IMR-90 (cell line): ENCODE results near the gene ARHGAP18. TPM values are rescaled to one million over a fixed set of nuclear protein-coding genes. Genes with fewer than 3 reads are reported as not detected.

Experiments
- ATAC-seq: fragments of 200-7000 bp; cut with Tn5 transposase; 2 replicates; pipeline ENCODE4 v1.9.1; 2020; ENCODE audit warnings: low read depth, mild to moderate bottlenecking, moderate library complexity
- BruUV-seq: library from RNA; stranded (reverse); fragments of 400-500 nt; replicated peaks from 2 replicates; lab custom pipeline; 2021; lab: Mats Ljungman, UMichigan
- CTCF ChIA-PET: fragments of 300-600 bp; formaldehyde crosslinking; extraction: SDS; loops from one replicate; lab custom pipeline; 2021; ENCODE audit warnings: antibody characterized with exemption; lab: Yijun Ruan, JAX
- POLR2A ChIA-PET: fragments of 300-600 bp; sonication (Branson Sonifier 250); formaldehyde crosslinking; loops from one replicate; lab custom pipeline; 2022; ENCODE audit warnings: antibody characterized with exemption; ENCODE audit not compliant: unreplicated experiment; lab: Charles Lee
- DNase-seq: peaks from one replicate; pipeline ENCODE4 v3.0.0; 2013
- H2AFZ ChIP-seq: replicated peaks from 2 replicates; pipeline ENCODE3; 2013; ENCODE audit warnings: low read length, mild to moderate bottlenecking; ENCODE audit not compliant: poor library complexity
- H2AK5ac ChIP-seq: 2 replicates; pipeline ENCODE4 v1.6.1; 2013; ENCODE audit warnings: low read depth, low read length, inconsistent platforms
- H2AK9ac ChIP-seq: replicated peaks from 2 replicates; pipeline ENCODE3; 2013; ENCODE audit warnings: mild to moderate bottlenecking, low read depth, low read length, moderate library complexity; ENCODE audit not compliant: poor library complexity
- H2BK120ac ChIP-seq: 2 replicates; pipeline ENCODE4 v1.6.1; 2013; ENCODE audit warnings: low read depth, low read length, inconsistent platforms
- H2BK15ac ChIP-seq: 3 replicates; pipeline ENCODE4 v1.6.1; 2013; ENCODE audit warnings: low read depth, low read length, inconsistent platforms
- H2BK20ac ChIP-seq: 2 replicates; pipeline ENCODE4 v1.6.1; 2013; ENCODE audit warnings: low read depth, mild to moderate bottlenecking, inconsistent platforms, low read length, moderate library complexity
- H2BK5ac ChIP-seq: 2 replicates; pipeline ENCODE4 v1.6.1; 2013; ENCODE audit warnings: mild to moderate bottlenecking, low read depth, low read length, inconsistent platforms; ENCODE audit not compliant: poor library complexity, severe bottlenecking
- H3K14ac ChIP-seq: replicated peaks from 2 replicates; pipeline ENCODE4 v1.6.1; 2013; ENCODE audit warnings: low read depth, low read length, inconsistent platforms
- H3K18ac ChIP-seq: 2 replicates; pipeline ENCODE4 v1.6.1; 2013; ENCODE audit warnings: low read depth, low read length, control low read depth
- H3K23ac ChIP-seq: 2 replicates; pipeline ENCODE4 v1.6.1; 2013; ENCODE audit warnings: low read depth, low read length, inconsistent platforms
- H3K27ac ChIP-seq: 2 replicates; pipeline ENCODE4 v1.5.1; 2013; ENCODE audit warnings: mild to moderate bottlenecking, control low read depth, low read length; ENCODE audit not compliant: insufficient read depth
- H3K27me3 ChIP-seq: 2 replicates; pipeline ENCODE4 v1.6.1; 2013; ENCODE audit warnings: low read length; ENCODE audit not compliant: control insufficient read depth, insufficient read depth
- H3K36me3 ChIP-seq: 2 replicates; pipeline ENCODE4 v1.6.1; 2013; ENCODE audit warnings: low read length, mixed read lengths; ENCODE audit not compliant: control insufficient read depth, insufficient read depth
- H3K4ac ChIP-seq: 2 replicates; pipeline ENCODE4 v1.6.1; 2013; ENCODE audit warnings: low read depth, low read length, inconsistent platforms
- H3K4me1 ChIP-seq: 2 replicates; pipeline ENCODE4 v1.6.1; 2013; ENCODE audit warnings: low read length, mixed read lengths; ENCODE audit not compliant: control insufficient read depth, insufficient read depth
- H3K4me2 ChIP-seq: 2 replicates; pipeline ENCODE4 v1.6.1; 2013; ENCODE audit warnings: low read depth, mild to moderate bottlenecking, control low read depth, low read length, moderate library complexity
- H3K4me3 ChIP-seq: 2 replicates; pipeline ENCODE4 v1.5.1; 2013; ENCODE audit warnings: low read depth, mild to moderate bottlenecking, control low read depth, low read length, moderate library complexity; ENCODE audit not compliant: insufficient read depth
- H3K56ac ChIP-seq: 2 replicates; pipeline ENCODE4 v1.6.1; 2013; ENCODE audit warnings: low read length, inconsistent platforms; ENCODE audit not compliant: insufficient read depth; ENCODE audit errors: extremely low read depth
- H3K79me1 ChIP-seq, 2 experiments: 2 replicates each; pipeline ENCODE4 v1.6.1; 2013; ENCODE audit warnings: low read length in 2 of 2, inconsistent platforms in 1 of 2, low read depth in 1 of 2
- H3K9ac ChIP-seq: 2 replicates; pipeline ENCODE4 v1.6.1; 2013; ENCODE audit warnings: low read depth, low read length, control low read depth
- H3K9me1 ChIP-seq: 2 replicates; pipeline ENCODE4 v1.6.1; 2013; ENCODE audit warnings: low read length, inconsistent platforms; ENCODE audit not compliant: insufficient read depth
- H3K9me3 ChIP-seq: 2 replicates; pipeline ENCODE4 v1.6.1; 2013; ENCODE audit warnings: low read length; ENCODE audit not compliant: control insufficient read depth, insufficient read depth
- H4K20me1 ChIP-seq: 2 replicates; pipeline ENCODE4 v1.6.1; 2013; ENCODE audit warnings: low read length, inconsistent platforms; ENCODE audit not compliant: insufficient read depth
- H4K5ac ChIP-seq: 2 replicates; pipeline ENCODE4 v1.6.1; 2013; ENCODE audit warnings: mild to moderate bottlenecking, low read depth, low read length, control low read depth
- H4K8ac ChIP-seq, 2 experiments: 2 replicates each; pipeline ENCODE4 v1.6.1; 2013; ENCODE audit warnings: low read depth in 2 of 2, low read length in 2 of 2, control low read depth in 1 of 2, inconsistent platforms in 1 of 2
- H4K91ac ChIP-seq: 2 replicates; pipeline ENCODE4 v1.6.1; 2013; ENCODE audit warnings: low read depth, low read length, inconsistent platforms; ENCODE audit not compliant: insufficient read depth
- NFE2L2 ChIP-seq: fragments of 150-350 bp; IDR thresholded peaks from 2 replicates; pipeline ENCODE4 v1.6.1; 2016; ENCODE audit warnings: low read depth, mild to moderate bottlenecking, low read length
- WGBS, 2 experiments: methylation state at CpG; one replicate each; pipeline versions ENCODE4 v1.1.5 to v1.1.7; 2013; ENCODE audit warnings: missing lambda C conversion rate in 2 of 2; ENCODE audit not compliant: insufficient read length in 1 of 2; ENCODE audit errors: extremely low coverage in 2 of 2; 5-methylcytosine and 5-hydroxymethylcytosine counted together
- dilution Hi-C: fragments of 300-500 bp; cut with HindIII; formaldehyde crosslinking; loops from one replicate; pipeline ENCODE4 v1.14.3; 2018; ENCODE audit warnings: low sequenced_read_pairs; ENCODE audit not compliant: unreplicated experiment
- in situ Hi-C: fragments of 300-500 bp; cut with MboI; formaldehyde crosslinking; loops from 3 replicates; pipeline ENCODE4 v1.14.3; 2019; ENCODE audit warnings: low sequenced_read_pairs, inconsistent platforms, mixed read lengths
- intact Hi-C: fragments of 100-400 bp; cut with micrococcal nuclease; formaldehyde crosslinking; loops from 2 replicates; pipeline ENCODE4 v1.10.0; 2022
- polyA plus RNA-seq, 3 experiments: library from polyadenylated mRNA; depleted of rRNA; stranded (reverse); fragments of >200 nt; gene quantifications; 2 replicates each; pipeline ENCODE4 v1.2.3, GENCODE V29; 2012; ENCODE audit warnings: low replicate concordance in 1 of 3
- total RNA-seq: library from RNA; depleted of rRNA; stranded (reverse); fragments of >200 nt; gene quantifications from 2 replicates; pipeline ENCODE4 v1.2.3, GENCODE V29; 2012

Gene ARHGAP18
- total and polyA plus RNA-seq, 2 of the 4 experiments (the other 2 are of a cell fraction) = 6.2 to 17.0 TPM

DNA sequence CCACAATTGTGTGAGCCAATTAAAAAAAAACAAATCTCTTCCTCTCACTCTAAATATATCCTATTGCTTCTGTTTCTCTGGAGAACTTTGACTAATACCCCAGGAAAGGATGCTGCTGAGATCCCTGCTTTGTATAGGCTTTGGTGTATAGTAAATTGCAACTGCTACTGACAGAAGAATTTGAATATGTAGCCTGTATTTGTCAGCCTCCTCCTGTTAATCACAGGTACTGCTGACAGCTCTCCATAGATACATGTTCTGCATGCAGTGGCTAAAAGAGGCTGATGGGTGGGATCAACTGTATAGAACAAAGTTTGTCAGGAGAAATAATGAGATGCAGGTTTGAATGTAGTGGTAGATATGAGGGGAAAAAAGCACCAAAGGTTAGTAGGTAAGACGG is 95.0 kb downstream of the ARHGAP18 start:
- in situ Hi-C loops (loop anchor here (10.0 kb wide), 1 partner anchor 130 kb away; no protein-coding TSS in a partner anchor), intact Hi-C loops (no loop called here), dilution Hi-C loops (no loop called here)
- no peak overlapping the region for H2AK9ac ChIP-seq
- POLR2A ChIA-PET = no interaction called here
- no peak overlapping the region for H3K14ac ChIP-seq
- H3K4me2 ChIP-seq = no peak overlapping the region
- H2BK120ac ChIP-seq = no peak overlapping the region
- ATAC-seq (no peak), DNase-seq (no peak)
- no peak overlapping the region for H3K23ac ChIP-seq
- CTCF ChIA-PET = no interaction called here
- no peak overlapping the region for H2BK15ac ChIP-seq
- no peak overlapping the region for H3K4ac ChIP-seq
- no peak overlapping the region for H3K18ac ChIP-seq
- no peaks in the 10 kb centered on the region for H3K9me1 ChIP-seq
- H3K79me1 ChIP-seq = peaks cover 0 to 3% of the 10 kb centered on the region in 2 experiments; a peak in 1 of 4 replicates
- no peaks in the 10 kb centered on the region for H4K20me1 ChIP-seq
- 0 out of 2 replicates have a peak, but pooled peaks cover 1% of the 10 kb centered on the region for H3K4me1 ChIP-seq
- no TSS peak for BruUV-seq
- no peak overlapping the region for H4K5ac ChIP-seq
- no peak overlapping the region for H4K8ac ChIP-seq
- no peak overlapping the region for H3K56ac ChIP-seq
- H2AK5ac ChIP-seq = no peak overlapping the region
- H2AFZ ChIP-seq = no peak overlapping the region
- H3K9ac ChIP-seq = no peak overlapping the region
- H3K9me3 ChIP-seq = no peaks in the 10 kb centered on the region
- no peak overlapping the region for H2BK20ac ChIP-seq
- no peak overlapping the region for H3K27ac ChIP-seq
- no peak overlapping the region for H3K4me3 ChIP-seq
- H4K91ac ChIP-seq = no peak overlapping the region
- TF ChIP-seq NFE2L2 = no peak
- H3K27me3 ChIP-seq = no peaks in the 10 kb centered on the region
- H3K36me3 ChIP-seq = no peaks in the 10 kb centered on the region; the same call in 1 of the 2 replicates
- WGBS, 2 experiments = 100% methylated on average over 1 of the region's 1 CpG; no CpG with 5 or more reads in 1 of the 2 experiments
- no peak overlapping the region for H2BK5ac ChIP-seq
